HepG2 (cell line): ENCODE measurements around the gene EPN2. TPM values are rescaled to one million over a fixed set of nuclear protein-coding genes. Genes with fewer than 3 reads are reported as not detected.

ENCODE experiments used
- ARNT2 ChIP-seq: sonication (generic); formaldehyde crosslinking; IDR thresholded peaks from 2 replicates; pipeline ENCODE4 v1.8.0; 2022; ENCODE audit warnings: mild to moderate bottlenecking, low read depth, missing genetic modification reagents, moderate library complexity
- EHMT2 ChIP-seq: fragments of 200-600 bp; sonication (generic); IDR thresholded peaks from 2 replicates; pipeline ENCODE4 v1.7.0; 2017; ENCODE audit warnings: antibody characterized with exemption, low read depth, low read length, borderline replicate concordance
- JARID2 ChIP-seq: sonication (generic); formaldehyde crosslinking; IDR thresholded peaks from 2 replicates; pipeline ENCODE4 v1.8.1; 2023; ENCODE audit warnings: missing genetic modification reagents, inconsistent platforms; ENCODE audit not compliant: insufficient replicate concordance
- MBD4 ChIP-seq: IDR thresholded peaks from 2 replicates; pipeline ENCODE4 v1.6.1; 2012; ENCODE audit warnings: low read length, inconsistent platforms, borderline replicate concordance
- MIER3 ChIP-seq: IDR thresholded peaks from 2 replicates; pipeline ENCODE4 v1.6.1; 2016; ENCODE audit warnings: missing compliant biosample characterization, borderline replicate concordance
- NFE2L1 ChIP-seq: sonication (generic); formaldehyde crosslinking; IDR thresholded peaks from 2 replicates; pipeline ENCODE4 v1.4.0; 2020; ENCODE audit warnings: missing genetic modification reagents, mild to moderate bottlenecking, borderline replicate concordance
- NFYB ChIP-seq: sonication (generic); formaldehyde crosslinking; IDR thresholded peaks from 2 replicates; pipeline ENCODE4 v1.4.0; 2020; ENCODE audit warnings: missing genetic modification reagents
- PHF21A ChIP-seq: sonication (generic); formaldehyde crosslinking; IDR thresholded peaks from 2 replicates; pipeline ENCODE4 v1.5.0; 2020; ENCODE audit warnings: mild to moderate bottlenecking, missing genetic modification reagents
- RARG ChIP-seq: sonication (generic); formaldehyde crosslinking; IDR thresholded peaks from 2 replicates; pipeline ENCODE4 v1.4.0; 2020; ENCODE audit warnings: low read depth, mild to moderate bottlenecking, missing genetic modification reagents
- ZBTB7A ChIP-seq: sonication (generic); formaldehyde crosslinking; IDR thresholded peaks from 2 replicates; pipeline ENCODE4 v1.8.0; 2022; ENCODE audit warnings: mild to moderate bottlenecking, missing genetic modification reagents
- ZNF468 ChIP-seq: sonication (generic); formaldehyde crosslinking; IDR thresholded peaks from 2 replicates; pipeline ENCODE4 v1.8.0; 2022; ENCODE audit warnings: mild to moderate bottlenecking, moderate library complexity, missing genetic modification reagents
- ZNF567 ChIP-seq: sonication (generic); formaldehyde crosslinking; IDR thresholded peaks from 2 replicates; pipeline ENCODE4 v1.8.1; 2023; ENCODE audit warnings: mild to moderate bottlenecking, missing genetic modification reagents, borderline replicate concordance
- ZNF569 ChIP-seq: sonication (generic); formaldehyde crosslinking; IDR thresholded peaks from 2 replicates; pipeline ENCODE4 v1.5.0; 2020; ENCODE audit warnings: mild to moderate bottlenecking, missing genetic modification reagents, moderate library complexity, borderline replicate concordance
- ZNF790 ChIP-seq: sonication (generic); formaldehyde crosslinking; IDR thresholded peaks from 2 replicates; pipeline ENCODE4 v1.8.0; 2022; ENCODE audit warnings: missing genetic modification reagents, mild to moderate bottlenecking, borderline replicate concordance
- ZSCAN22 ChIP-seq: sonication (generic); formaldehyde crosslinking; IDR thresholded peaks from 2 replicates; pipeline ENCODE4 v1.4.0; 2020; ENCODE audit warnings: mild to moderate bottlenecking, missing genetic modification reagents
- ZSCAN30 ChIP-seq: sonication (generic); formaldehyde crosslinking; IDR thresholded peaks from 2 replicates; pipeline ENCODE4 v1.5.0; 2020; ENCODE audit warnings: mild to moderate bottlenecking, missing genetic modification reagents
- ZSCAN31 ChIP-seq: sonication (generic); formaldehyde crosslinking; IDR thresholded peaks from 2 replicates; pipeline ENCODE4 v1.5.0; 2020; ENCODE audit warnings: low read depth, mild to moderate bottlenecking, missing genetic modification reagents
- ZSCAN9 ChIP-seq: IDR thresholded peaks from 2 replicates; pipeline ENCODE4 v1.6.1; 2016; ENCODE audit warnings: borderline replicate concordance
- polyA plus RNA-seq, 8 experiments: library from polyadenylated mRNA; depleted of rRNA in 3 of 8; stranded (reverse) in 7 of 8; unstranded in 1 of 8; fragments of >200 nt; fragmentation: Illumina TruSeq in 4 of 8; extraction: Trizol in 4 of 8; gene quantifications; 2 replicates each; pipeline versions ENCODE4 v1.2.1 to v1.2.3, GENCODE V29; 2011 to 2016; ENCODE audit warnings: low read depth in 4 of 8, missing spikeins in 1 of 8, mixed read lengths in 1 of 8; ENCODE audit not compliant: insufficient read depth in 1 of 8
- total RNA-seq, 5 experiments: library from RNA; depleted of rRNA; stranded (reverse); fragments of >200 nt; fragmentation: Illumina TruSeq; extraction: Trizol; gene quantifications; 2 replicates each; pipeline ENCODE4 v1.2.3, GENCODE V29; 2016; ENCODE audit warnings: low read depth in 1 of 5
- TF ChIP-seq, protein P1 (sequence below): sonication (generic); formaldehyde crosslinking; IDR thresholded peaks from 2 replicates; pipeline ENCODE4 v1.8.1; 2023; ENCODE audit warnings: mild to moderate bottlenecking, moderate library complexity, missing genetic modification reagents
- TF ChIP-seq, protein P2 (sequence below): sonication (generic); formaldehyde crosslinking; IDR thresholded peaks from 2 replicates; pipeline ENCODE4 v1.8.1; 2022; ENCODE audit warnings: mild to moderate bottlenecking, missing genetic modification reagents
- TF ChIP-seq, protein P3 (sequence below): sonication (generic); formaldehyde crosslinking; IDR thresholded peaks from 2 replicates; pipeline ENCODE4 v1.4.0; 2020; ENCODE audit warnings: mild to moderate bottlenecking, missing genetic modification reagents
- TF ChIP-seq, protein P4 (sequence below): sonication (generic); formaldehyde crosslinking; IDR thresholded peaks from 2 replicates; pipeline ENCODE4 v1.4.0; 2020; ENCODE audit warnings: missing genetic modification reagents, mild to moderate bottlenecking, borderline replicate concordance

The EPN2 gene
- total and polyA plus RNA-seq, 2 of the 13 experiments (the other 11 are each of a cell fraction or from before 2014, with no cell fraction given): 7.8 to 19.2 TPM

DNA sequence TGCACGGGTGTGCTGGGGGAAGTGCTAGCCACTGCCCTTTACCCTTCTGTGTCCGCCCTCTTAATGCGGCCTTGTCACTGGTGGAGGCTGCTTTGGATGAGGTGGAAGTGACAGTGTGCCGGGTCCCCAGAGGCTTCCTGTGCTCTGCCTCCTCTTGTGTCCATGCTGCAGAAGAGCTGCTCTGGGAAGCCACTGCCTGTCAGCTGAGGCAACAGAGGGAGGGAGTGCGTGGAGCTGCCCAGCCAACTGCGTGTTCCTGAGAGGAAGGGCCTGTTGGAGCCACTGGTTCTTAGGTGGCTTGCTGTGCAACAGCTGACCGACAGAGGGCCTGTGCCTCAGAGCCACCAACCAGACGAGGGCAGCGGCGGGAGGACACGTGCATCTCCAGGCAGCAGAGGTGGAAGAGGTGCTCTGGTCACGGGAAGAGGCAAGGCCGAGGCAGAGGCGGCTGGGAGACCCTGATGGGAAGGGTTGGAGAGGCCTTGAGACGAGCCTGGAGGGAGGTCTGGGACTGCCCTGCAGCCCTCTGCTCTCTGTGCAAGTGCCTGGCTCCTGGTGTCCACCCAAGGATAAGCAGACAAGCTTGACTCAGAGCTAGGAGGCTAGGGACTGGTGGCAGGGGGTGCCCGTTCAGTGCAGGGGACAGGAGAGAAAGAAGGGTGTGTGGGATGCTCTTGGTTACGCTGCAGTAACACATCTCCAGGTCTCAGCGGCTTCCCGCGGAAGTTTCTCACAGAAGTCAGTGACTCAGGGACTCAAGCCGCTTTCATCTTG is 100.0 kb downstream of the EPN2 start (continued):
- no peak for TF ChIP-seq ZSCAN22 (CRISPR knock-in tag)
- TF ChIP-seq NFE2L1: no peak; the same call in none of the 2 replicates
- TF ChIP-seq, protein P1, sequence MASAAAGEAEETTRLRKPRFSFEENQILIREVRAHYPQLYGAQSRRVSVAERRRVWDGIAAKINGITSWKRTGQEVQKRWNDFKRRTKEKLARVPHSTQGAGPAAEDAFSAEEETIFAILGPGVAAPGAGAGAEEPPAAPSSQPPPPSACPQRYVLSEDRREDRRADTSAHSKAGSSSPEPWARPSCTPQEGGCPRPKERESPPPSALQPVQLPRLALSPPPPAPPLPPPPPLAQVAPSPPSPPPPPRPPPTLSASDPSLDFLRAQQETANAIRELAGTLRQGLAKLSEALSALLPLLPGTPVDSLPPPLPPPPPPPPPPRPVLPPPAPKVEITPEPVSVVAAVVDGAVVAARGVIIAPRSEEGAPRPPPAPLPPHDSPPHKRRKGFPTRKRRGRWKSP: no peak
- TF ChIP-seq EHMT2: no peak
- TF ChIP-seq ZNF567 (CRISPR knock-in tag): no peak
- TF ChIP-seq ZSCAN30 (CRISPR knock-in tag): no peak
- TF ChIP-seq, protein P2, sequence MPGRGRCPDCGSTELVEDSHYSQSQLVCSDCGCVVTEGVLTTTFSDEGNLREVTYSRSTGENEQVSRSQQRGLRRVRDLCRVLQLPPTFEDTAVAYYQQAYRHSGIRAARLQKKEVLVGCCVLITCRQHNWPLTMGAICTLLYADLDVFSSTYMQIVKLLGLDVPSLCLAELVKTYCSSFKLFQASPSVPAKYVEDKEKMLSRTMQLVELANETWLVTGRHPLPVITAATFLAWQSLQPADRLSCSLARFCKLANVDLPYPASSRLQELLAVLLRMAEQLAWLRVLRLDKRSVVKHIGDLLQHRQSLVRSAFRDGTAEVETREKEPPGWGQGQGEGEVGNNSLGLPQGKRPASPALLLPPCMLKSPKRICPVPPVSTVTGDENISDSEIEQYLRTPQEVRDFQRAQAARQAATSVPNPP (CRISPR knock-in tag): no peak; the same call in none of the 2 replicates
- TF ChIP-seq, protein P3, sequence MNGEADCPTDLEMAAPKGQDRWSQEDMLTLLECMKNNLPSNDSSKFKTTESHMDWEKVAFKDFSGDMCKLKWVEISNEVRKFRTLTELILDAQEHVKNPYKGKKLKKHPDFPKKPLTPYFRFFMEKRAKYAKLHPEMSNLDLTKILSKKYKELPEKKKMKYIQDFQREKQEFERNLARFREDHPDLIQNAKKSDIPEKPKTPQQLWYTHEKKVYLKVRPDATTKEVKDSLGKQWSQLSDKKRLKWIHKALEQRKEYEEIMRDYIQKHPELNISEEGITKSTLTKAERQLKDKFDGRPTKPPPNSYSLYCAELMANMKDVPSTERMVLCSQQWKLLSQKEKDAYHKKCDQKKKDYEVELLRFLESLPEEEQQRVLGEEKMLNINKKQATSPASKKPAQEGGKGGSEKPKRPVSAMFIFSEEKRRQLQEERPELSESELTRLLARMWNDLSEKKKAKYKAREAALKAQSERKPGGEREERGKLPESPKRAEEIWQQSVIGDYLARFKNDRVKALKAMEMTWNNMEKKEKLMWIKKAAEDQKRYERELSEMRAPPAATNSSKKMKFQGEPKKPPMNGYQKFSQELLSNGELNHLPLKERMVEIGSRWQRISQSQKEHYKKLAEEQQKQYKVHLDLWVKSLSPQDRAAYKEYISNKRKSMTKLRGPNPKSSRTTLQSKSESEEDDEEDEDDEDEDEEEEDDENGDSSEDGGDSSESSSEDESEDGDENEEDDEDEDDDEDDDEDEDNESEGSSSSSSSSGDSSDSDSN: peak; percentile 67
- peak; percentile 78 for TF ChIP-seq ZBTB7A (CRISPR knock-in tag)
- no peak for TF ChIP-seq MBD4
- no peak; the same call in 1 of the 2 replicates for TF ChIP-seq MIER3 (CRISPR knock-in tag)
- TF ChIP-seq, protein P4, sequence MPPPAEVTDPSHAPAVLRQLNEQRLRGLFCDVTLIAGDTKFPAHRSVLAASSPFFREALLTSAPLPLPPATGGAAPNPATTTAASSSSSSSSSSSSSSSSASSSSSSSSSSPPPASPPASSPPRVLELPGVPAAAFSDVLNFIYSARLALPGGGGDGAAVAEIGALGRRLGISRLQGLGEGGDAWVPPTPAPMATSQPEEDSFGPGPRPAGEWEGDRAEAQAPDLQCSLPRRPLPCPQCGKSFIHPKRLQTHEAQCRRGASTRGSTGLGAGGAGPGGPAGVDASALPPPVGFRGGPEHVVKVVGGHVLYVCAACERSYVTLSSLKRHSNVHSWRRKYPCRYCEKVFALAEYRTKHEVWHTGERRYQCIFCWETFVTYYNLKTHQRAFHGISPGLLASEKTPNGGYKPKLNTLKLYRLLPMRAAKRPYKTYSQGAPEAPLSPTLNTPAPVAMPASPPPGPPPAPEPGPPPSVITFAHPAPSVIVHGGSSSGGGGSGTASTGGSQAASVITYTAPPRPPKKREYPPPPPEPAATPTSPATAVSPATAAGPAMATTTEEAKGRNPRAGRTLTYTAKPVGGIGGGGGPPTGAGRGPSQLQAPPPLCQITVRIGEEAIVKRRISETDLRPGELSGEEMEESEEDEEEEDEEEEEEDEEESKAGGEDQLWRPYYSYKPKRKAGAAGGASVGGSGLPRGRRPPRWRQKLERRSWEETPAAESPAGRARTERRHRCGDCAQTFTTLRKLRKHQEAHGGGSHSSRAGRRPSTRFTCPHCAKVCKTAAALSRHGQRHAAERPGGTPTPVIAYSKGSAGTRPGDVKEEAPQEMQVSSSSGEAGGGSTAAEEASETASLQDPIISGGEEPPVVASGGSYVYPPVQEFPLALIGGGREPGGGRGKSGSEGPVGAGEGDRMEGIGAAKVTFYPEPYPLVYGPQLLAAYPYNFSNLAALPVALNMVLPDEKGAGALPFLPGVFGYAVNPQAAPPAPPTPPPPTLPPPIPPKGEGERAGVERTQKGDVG (CRISPR knock-in tag): no peak
- peak; percentile 84 for TF ChIP-seq ARNT2 (CRISPR knock-in tag)
- no peak for TF ChIP-seq JARID2 (CRISPR knock-in tag)
- no peak for TF ChIP-seq NFYB (CRISPR knock-in tag)
- TF ChIP-seq ZSCAN9: no peak
- no peak for TF ChIP-seq ZSCAN31 (CRISPR knock-in tag)
- TF ChIP-seq ZNF468 (CRISPR knock-in tag): 0 out of 2 replicates have a peak, but pooled peaks have one; percentile 85
- TF ChIP-seq RARG (CRISPR knock-in tag): no peak
- TF ChIP-seq ZNF569 (CRISPR knock-in tag): no peak
- no peak for TF ChIP-seq ZNF790 (CRISPR knock-in tag)
- no peak for TF ChIP-seq PHF21A
